ENCODE measurements around the gene RNF212. TPM values are rescaled to one million over a fixed set of nuclear protein-coding genes. Genes with fewer than 3 reads are reported as not detected.

RNF212 gene
- total and polyA plus RNA-seq, 9 donors: 2.3 to 6.0 (median 4.2) TPM

DNA sequence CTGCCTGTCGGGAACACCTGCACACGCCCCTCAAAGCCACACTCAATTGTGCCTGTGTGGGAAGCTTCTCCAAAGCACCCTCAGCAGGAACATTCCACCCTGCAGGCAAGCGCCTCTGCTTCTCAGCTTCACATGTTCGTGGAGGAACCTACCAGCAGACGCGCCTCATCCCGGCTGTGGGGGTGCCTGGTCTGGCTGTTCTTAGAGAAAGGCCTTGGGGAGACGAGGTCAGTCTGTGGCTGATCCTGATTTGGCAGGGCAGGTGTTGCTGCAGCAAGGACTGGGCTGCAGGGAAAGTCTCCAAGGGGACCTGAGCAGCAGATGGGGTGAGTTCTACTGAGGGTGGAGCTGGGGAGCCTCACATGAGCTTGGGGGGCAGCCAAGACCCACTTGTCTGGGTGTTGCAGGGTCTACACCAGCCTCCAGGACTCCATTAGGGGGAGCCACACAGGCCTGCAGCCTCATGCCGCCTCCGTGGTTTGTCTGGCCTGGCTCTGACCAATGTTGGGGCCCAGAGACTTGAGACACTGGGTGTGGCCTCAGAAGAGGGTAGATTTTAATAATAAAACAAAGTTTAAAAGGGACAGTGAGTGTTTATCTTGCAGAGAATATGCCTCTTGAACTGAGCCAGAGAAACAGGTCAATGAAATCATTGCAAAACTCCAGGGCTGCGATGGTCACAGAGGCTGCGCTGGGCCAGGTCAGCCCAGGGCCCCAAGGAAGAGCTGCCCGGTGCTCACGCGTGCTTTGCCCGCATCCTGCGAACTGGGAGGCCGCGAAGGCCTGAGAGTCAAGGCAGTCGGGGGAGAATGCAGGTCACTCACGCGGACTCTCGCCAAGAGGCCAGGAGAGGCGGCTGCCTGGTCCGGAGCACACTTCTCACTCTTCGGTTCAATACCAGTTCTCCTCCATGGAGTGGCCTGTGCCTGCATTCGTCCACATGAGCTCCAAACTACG lies 21.1 kb downstream of the RNF212 start:
- no peaks in the 10 kb centered on the region for H3K36me3 ChIP-seq (ENCODE audit: control insufficient read depth, insufficient read depth, low read length)
- DNase-seq: no peak
- H3K9me3 ChIP-seq (replicated peaks; ENCODE audit: control insufficient read depth, low read depth, low read length): peaks cover 4% of the 10 kb centered on the region
- no peak overlapping the region for H3K27ac ChIP-seq (ENCODE audit: low read length)
- WGBS (ENCODE audit: insufficient coverage): 79% methylated on average over 23 of the region's 28 CpGs
- no peak overlapping the region for H3K4me3 ChIP-seq (ENCODE audit: low read length)
- H3K4me1 ChIP-seq (ENCODE audit: control insufficient read depth, insufficient read depth, low read length): peaks cover 15% of the 10 kb centered on the region
- peaks cover 2% of the 10 kb centered on the region for H3K27me3 ChIP-seq (ENCODE audit: control insufficient read depth, insufficient read depth, low read length)

DNA sequence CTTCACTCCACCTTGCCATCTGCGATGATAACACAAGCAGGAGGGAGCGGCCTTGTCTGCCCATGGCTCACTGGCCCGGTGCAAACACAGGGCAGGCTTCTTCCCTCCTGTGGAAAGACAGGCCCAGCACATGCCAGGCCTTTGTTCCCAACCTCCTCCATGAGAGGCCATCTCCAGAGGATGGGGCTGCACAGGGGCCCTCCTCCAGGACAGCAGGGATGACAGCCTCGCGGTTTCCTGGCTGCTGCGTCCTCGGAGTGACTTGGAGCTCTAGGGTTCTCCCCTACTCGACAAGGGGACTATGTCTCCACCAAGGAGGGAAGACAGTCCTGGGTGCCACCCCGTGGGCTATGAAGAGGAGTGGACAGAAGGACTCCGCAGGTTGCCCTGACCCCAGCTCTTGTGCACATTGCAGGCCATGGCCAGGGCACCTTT lies 21.8 kb downstream of the RNF212 start:
- WGBS (ENCODE audit: insufficient coverage): 86% methylated on average over 10 of the region's 10 CpGs
- H3K36me3 ChIP-seq (ENCODE audit: control insufficient read depth, insufficient read depth, low read length): no peaks in the 10 kb centered on the region

DNA sequence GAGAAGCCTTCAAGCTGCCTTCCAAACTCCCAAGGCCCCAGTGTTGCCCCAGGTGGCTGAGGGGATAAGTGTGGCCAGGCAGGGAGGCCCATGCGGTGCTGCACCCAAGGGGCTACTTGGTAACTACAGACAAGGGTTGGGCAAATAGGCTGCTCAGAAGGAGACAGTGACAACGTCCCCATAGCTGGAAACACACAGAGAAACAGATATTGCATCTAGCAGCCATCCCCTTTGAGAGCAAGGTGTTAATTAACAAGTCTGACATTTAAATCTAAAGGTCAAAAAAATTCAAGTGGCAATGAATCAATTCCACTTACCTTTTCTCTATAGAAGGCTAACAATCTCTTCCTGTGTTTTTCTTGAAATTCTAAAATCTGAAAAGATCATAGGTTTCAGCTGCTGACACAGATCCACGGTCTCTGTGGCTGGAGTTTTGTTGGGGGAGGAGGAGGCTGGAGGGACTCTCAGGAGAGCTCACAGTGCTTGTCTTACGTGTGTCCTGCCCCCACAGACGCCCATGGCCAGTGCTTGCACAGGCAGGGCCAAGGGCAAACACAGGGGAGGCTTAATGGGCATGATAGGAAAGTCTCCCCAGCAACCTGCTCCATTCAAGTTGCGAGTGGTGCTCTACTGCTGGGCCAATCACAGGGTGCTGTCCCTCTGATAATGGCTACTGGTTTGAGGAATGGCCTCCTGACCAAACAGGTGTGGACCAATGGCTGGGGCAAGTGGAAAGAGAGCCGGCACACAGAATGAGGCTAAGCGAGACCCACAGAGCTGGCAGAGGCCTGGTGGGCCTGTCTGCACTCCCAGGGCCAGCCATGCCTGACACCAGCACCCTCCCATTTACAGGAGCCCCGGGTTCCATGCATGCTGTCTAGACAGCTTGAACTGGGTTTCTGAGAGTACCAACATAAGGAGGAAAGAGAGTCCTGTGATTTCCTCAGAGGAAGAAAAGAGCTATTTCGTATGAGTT lies 22.6 kb downstream of the RNF212 start:
- H3K36me3 ChIP-seq (ENCODE audit: control insufficient read depth, insufficient read depth, low read length): no peaks in the 10 kb centered on the region
- H3K27ac ChIP-seq (ENCODE audit: low read length): no peak overlapping the region
- peaks cover 15% of the 10 kb centered on the region for H3K4me1 ChIP-seq (ENCODE audit: control insufficient read depth, insufficient read depth, low read length)
- H3K4me3 ChIP-seq (ENCODE audit: low read length): no peak overlapping the region
- H3K9me3 ChIP-seq (replicated peaks; ENCODE audit: control insufficient read depth, low read depth, low read length): peaks cover 4% of the 10 kb centered on the region
- H3K27me3 ChIP-seq (ENCODE audit: control insufficient read depth, insufficient read depth, low read length): peaks cover 2% of the 10 kb centered on the region
- 80% methylated on average over 6 of the region's 10 CpGs for WGBS (ENCODE audit: insufficient coverage)
- no peak for DNase-seq

More for the DNA sequence above, 21.8 kb downstream of the RNF212 start:
- no peak for DNase-seq
- H3K4me3 ChIP-seq (ENCODE audit: low read length): no peak overlapping the region
- H3K27ac ChIP-seq (ENCODE audit: low read length): no peak overlapping the region
- H3K27me3 ChIP-seq (ENCODE audit: control insufficient read depth, insufficient read depth, low read length): peaks cover 2% of the 10 kb centered on the region
- peaks cover 15% of the 10 kb centered on the region for H3K4me1 ChIP-seq (ENCODE audit: control insufficient read depth, insufficient read depth, low read length)
- H3K9me3 ChIP-seq (replicated peaks; ENCODE audit: control insufficient read depth, low read depth, low read length): peaks cover 4% of the 10 kb centered on the region

DNA sequence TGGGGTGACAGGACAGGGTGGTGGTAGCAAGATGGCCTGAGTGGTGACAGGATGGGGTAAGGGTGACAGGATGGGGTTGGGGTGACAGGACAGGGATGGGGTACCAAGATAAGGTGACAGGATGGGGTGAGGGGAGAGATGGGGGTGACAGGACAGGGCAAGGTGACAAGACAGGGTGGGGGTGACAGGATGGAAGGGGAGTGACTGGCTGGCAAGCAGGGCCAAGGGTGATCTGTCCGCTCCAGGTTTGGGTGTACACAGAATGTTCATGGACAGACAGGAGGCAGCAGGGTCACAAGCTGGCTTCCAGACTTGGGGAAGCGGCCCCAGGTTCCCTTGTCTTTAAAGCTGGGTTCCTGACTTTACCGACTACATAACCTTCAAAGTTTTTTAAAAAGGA lies 23.3 kb downstream of the RNF212 start:
- H3K27me3 ChIP-seq (ENCODE audit: control insufficient read depth, insufficient read depth, low read length): peaks cover 2% of the 10 kb centered on the region
- 100% methylated on average over 1 of the region's 3 CpGs for WGBS (ENCODE audit: insufficient coverage)

DNA sequence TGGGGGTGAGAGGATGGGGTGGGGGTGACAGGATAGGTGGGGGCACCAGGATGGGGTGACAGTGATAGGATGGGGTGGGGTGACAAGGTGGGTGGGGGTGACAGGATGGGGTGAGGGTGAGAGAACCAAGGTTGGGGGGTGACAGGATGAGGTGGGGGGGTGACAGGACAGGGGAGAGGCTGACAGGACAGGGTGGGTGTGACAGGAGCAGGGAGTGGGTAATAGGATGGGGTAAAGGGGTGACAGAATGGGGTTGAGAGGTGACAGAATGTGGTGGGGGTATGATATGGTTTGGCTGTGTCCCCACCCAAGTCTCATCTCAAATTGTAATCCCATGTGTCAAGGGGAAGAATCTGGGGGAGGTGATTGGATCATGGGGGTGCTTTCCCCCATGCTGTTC lies 26.0 kb downstream of the RNF212 start:
- H3K27ac ChIP-seq (ENCODE audit: low read length): no peak overlapping the region
- no peak for DNase-seq
- peaks cover 3% of the 10 kb centered on the region for H3K27me3 ChIP-seq (ENCODE audit: control insufficient read depth, insufficient read depth, low read length)
- peaks cover 4% of the 10 kb centered on the region for H3K9me3 ChIP-seq (replicated peaks; ENCODE audit: control insufficient read depth, low read depth, low read length)
- H3K36me3 ChIP-seq (ENCODE audit: control insufficient read depth, insufficient read depth, low read length): no peaks in the 10 kb centered on the region
- peaks cover 3% of the 10 kb centered on the region for H3K4me1 ChIP-seq (ENCODE audit: control insufficient read depth, insufficient read depth, low read length)
- no peak overlapping the region for H3K4me3 ChIP-seq (ENCODE audit: low read length)

More for the DNA sequence above, 23.3 kb downstream of the RNF212 start:
- Histone ChIP-seq H3K9me3 (replicated peaks; ENCODE audit: control insufficient read depth, low read depth, low read length) (peaks cover 4% of the 10 kb centered on the region), H3K4me3 (ENCODE audit: low read length) (no peak overlapping the region), H3K27ac (ENCODE audit: low read length) (no peak overlapping the region), H3K36me3 (ENCODE audit: control insufficient read depth, insufficient read depth, low read length) (no peaks in the 10 kb centered on the region), H3K4me1 (ENCODE audit: control insufficient read depth, insufficient read depth, low read length) (peaks cover 15% of the 10 kb centered on the region)
- no peak for DNase-seq

DNA sequence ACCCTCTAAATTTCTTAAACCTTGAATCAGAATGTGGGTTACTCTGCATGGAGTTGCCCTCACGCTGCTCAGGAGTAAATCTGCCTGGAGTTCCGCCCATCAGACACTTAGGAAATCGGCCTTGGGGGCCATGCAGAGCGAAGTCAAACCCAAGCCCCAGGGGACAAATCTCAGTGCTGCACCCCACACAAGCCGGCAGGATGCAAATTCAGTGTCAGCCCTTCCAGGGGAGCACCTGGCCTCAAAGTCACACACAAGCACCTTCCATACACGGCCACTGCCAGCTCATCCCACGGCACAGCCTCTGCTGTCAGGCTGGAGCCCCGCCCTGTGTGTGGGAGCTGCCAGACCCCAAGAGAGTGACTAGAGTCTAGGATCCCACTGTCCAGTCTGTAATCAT lies 27.4 kb downstream of the RNF212 start:
- Histone ChIP-seq H3K9me3 (replicated peaks; ENCODE audit: control insufficient read depth, low read depth, low read length) (peaks cover 4% of the 10 kb centered on the region), H3K27ac (ENCODE audit: low read length) (no peak overlapping the region), H3K27me3 (ENCODE audit: control insufficient read depth, insufficient read depth, low read length) (peaks cover 6% of the 10 kb centered on the region), H3K4me1 (ENCODE audit: control insufficient read depth, insufficient read depth, low read length) (no peaks in the 10 kb centered on the region), H3K4me3 (ENCODE audit: low read length) (no peak overlapping the region), H3K36me3 (ENCODE audit: control insufficient read depth, insufficient read depth, low read length) (no peaks in the 10 kb centered on the region)
- no peak for DNase-seq
- 54% methylated on average over 7 of the region's 8 CpGs for WGBS (ENCODE audit: insufficient coverage)

DNA sequence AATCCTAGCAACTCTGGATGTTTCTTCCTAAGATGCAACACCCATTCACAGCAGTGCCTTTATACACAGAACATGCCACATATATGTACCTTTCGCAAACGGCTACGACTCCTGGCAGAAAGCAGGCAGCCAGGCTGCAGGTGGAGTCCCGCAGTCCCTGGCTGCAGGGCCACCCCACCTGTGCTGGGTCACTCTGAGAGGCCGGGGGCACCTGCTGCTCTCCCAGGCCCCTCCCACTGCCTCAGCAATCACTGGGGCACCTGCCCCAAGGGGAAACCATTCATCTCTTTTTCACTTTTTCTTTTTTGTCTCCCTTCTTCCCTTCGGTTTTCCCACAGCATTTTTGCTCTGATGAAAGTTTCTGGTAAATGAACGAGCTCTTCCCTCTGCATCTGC lies 28.0 kb downstream of the RNF212 start:
- DNase-seq: no peak
- Histone ChIP-seq H3K27me3 (ENCODE audit: control insufficient read depth, insufficient read depth, low read length) (peaks cover 10% of the 10 kb centered on the region), H3K4me3 (ENCODE audit: low read length) (no peak overlapping the region), H3K4me1 (ENCODE audit: control insufficient read depth, insufficient read depth, low read length) (no peaks in the 10 kb centered on the region), H3K36me3 (ENCODE audit: control insufficient read depth, insufficient read depth, low read length) (no peaks in the 10 kb centered on the region), H3K27ac (ENCODE audit: low read length) (no peak overlapping the region), H3K9me3 (replicated peaks; ENCODE audit: control insufficient read depth, low read depth, low read length) (peaks cover 4% of the 10 kb centered on the region)
- 64% methylated on average over 7 of the region's 7 CpGs for WGBS (ENCODE audit: insufficient coverage)

DNA sequence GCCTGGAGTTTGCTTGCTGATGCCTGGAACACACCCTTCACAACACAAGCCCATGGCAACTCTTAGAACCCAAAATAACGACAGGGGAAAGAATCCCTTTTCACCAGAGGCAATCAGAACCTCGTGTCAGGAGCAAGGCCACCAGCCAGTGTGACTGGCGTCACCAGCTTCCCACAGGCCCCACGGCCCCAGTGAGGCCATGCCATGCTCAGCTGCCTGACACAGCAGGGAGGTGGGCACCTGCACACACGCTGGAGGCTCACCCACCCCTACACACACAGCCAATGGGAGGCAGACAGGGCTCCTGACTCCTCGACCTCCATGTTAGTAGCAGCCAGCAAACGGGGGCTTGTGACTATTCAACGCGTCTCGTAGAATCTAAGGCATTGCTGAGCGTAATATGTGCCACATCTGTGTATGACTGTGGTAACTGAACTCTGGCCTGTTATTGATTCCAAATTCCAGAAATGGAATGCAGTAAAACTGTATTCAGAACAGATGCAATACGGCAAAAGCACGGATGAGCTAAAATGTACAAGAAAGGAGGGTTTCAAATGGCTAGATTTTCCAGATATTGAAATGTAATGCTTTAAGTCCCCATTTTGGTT lies 28.5 kb downstream of the RNF212 start:
- Histone ChIP-seq H3K4me3 (ENCODE audit: low read length) (no peak overlapping the region), H3K27ac (ENCODE audit: low read length) (no peak overlapping the region), H3K4me1 (ENCODE audit: control insufficient read depth, insufficient read depth, low read length) (no peaks in the 10 kb centered on the region), H3K36me3 (ENCODE audit: control insufficient read depth, insufficient read depth, low read length) (no peaks in the 10 kb centered on the region), H3K9me3 (replicated peaks; ENCODE audit: control insufficient read depth, low read depth, low read length) (peaks cover 4% of the 10 kb centered on the region), H3K27me3 (ENCODE audit: control insufficient read depth, insufficient read depth, low read length) (peaks cover 10% of the 10 kb centered on the region)
- WGBS (ENCODE audit: insufficient coverage): 41% methylated on average over 8 of the region's 13 CpGs
- no peak for DNase-seq

DNA sequence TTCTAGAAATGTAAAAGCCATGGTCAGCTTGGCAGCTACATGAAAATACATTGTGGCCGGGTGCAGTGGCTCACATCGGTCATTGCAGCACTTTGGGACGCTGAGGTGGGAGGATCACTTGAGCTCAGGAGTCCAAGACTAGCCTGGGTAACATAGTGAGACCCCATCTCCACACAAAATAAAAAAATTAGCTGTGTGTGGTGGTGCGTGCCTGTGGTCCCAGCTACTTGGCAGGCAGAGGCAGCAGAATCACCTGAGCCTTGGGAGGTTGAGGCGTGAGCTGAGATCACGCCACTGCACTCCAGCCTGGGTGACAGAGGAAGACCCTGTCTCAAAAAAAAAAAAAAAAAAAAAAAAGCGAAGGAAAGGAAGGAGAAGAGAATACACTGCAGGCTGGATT lies 29.0 kb downstream of the RNF212 start:
- Histone ChIP-seq H3K9me3 (replicated peaks; ENCODE audit: control insufficient read depth, low read depth, low read length) (peaks cover 4% of the 10 kb centered on the region), H3K4me3 (ENCODE audit: low read length) (no peak overlapping the region), H3K27ac (ENCODE audit: low read length) (no peak overlapping the region), H3K4me1 (ENCODE audit: control insufficient read depth, insufficient read depth, low read length) (no peaks in the 10 kb centered on the region), H3K27me3 (ENCODE audit: control insufficient read depth, insufficient read depth, low read length) (peaks cover 10% of the 10 kb centered on the region), H3K36me3 (ENCODE audit: control insufficient read depth, insufficient read depth, low read length) (no peaks in the 10 kb centered on the region)
- DNase-seq: no peak
- no CpG with 5 or more reads among the region's 7 CpGs for WGBS (ENCODE audit: insufficient coverage)
